Measurements from ENCODE around the gene CCHCR1. TPM values are rescaled to one million over a fixed set of nuclear protein-coding genes. Genes with fewer than 3 reads are reported as not detected.

Gene CCHCR1
- total RNA-seq, 2 experiments from 2014 or later: 17.5 to 18.2 TPM

DNA sequence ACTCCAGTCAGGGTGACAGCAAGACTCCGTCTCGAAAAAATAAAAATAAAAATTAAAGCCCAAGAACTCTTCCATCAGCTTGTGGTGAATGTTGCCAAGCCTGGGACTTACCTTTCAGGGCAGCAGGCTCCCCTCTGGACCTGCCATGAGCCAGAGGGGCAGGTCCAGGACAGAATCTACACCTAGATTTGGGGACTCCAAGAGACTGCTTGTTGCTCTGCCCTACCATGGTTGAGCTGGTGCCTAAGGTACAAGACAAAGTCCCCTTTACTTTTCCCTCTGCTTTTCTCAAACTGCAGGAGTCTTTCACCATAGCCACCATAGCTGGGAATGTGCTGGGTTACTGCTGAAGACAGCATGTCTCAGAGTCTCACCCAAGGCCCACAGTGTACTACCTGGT lies 54.5 kb downstream of the CCHCR1 start:
- Mint-ChIP-seq H3K4me3 (no peak overlapping the region), H3K36me3 (ENCODE audit: low read depth) (no peaks in the 10 kb centered on the region), H3K27me3 (no peaks in the 10 kb centered on the region), H3K9me3 (no peaks in the 10 kb centered on the region), H3K27ac (no peak overlapping the region), H3K4me1 (ENCODE audit: low read depth) (peaks cover 10% of the 10 kb centered on the region)
- ATAC-seq (ENCODE audit: poor library complexity) (no peak), DNase-seq (no peak)
- TF ChIP-seq, protein P1, sequence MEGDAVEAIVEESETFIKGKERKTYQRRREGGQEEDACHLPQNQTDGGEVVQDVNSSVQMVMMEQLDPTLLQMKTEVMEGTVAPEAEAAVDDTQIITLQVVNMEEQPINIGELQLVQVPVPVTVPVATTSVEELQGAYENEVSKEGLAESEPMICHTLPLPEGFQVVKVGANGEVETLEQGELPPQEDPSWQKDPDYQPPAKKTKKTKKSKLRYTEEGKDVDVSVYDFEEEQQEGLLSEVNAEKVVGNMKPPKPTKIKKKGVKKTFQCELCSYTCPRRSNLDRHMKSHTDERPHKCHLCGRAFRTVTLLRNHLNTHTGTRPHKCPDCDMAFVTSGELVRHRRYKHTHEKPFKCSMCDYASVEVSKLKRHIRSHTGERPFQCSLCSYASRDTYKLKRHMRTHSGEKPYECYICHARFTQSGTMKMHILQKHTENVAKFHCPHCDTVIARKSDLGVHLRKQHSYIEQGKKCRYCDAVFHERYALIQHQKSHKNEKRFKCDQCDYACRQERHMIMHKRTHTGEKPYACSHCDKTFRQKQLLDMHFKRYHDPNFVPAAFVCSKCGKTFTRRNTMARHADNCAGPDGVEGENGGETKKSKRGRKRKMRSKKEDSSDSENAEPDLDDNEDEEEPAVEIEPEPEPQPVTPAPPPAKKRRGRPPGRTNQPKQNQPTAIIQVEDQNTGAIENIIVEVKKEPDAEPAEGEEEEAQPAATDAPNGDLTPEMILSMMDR (IDR thresholded peaks at IDR 0.05): no peak
- Histone ChIP-seq H3K27ac (ENCODE audit: low read depth in 1 of 2, low read length in 2 of 2) (no peak overlapping the region), H3K27me3 (ENCODE audit: control insufficient read depth in 1 of 2, insufficient read depth in 2 of 2, low read length in 2 of 2) (no peaks in the 10 kb centered on the region), H3K36me3 (ENCODE audit: insufficient read depth, low read length) (no peaks in the 10 kb centered on the region), H3K9me3 (ENCODE audit: control insufficient read depth in 1 of 2, insufficient read depth in 1 of 2, low read length in 2 of 2) (no peaks in the 10 kb centered on the region), H3K4me3 (ENCODE audit: low read length) (no peak overlapping the region), H3K4me1 (ENCODE audit: insufficient read depth, low read length) (peaks cover 5% of the 10 kb centered on the region)
- intact Hi-C loops (cut with DNase I, micrococcal nuclease): no loop called here
- POLR2A ChIA-PET: no interaction called here
- CTCF ChIA-PET: interaction anchor here (1.7 kb wide), 1 partner anchor 16 kb away, joined by 8 read pairs; no protein-coding TSS in a partner anchor

DNA sequence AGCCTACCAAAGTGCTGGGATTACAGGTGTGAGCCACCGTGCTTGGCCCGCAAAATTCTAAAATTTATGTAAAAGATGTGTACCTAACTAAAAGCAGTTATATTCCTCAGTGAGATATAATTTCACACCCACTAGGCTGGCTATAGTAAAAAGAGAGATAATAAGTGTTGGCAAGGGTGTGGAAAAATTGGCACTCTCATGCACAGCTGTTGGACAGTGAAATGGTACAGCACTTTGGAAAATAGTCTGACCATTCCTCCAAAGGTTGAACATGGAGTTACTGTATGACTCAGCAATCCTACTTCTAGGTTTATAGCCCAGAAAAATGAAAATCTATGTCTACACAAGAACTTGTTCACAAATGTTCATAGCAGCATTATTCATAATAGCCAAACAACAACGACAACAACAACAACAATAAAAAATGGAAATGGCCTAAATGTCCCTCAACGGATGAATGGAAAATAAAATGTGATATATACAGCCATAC lies 59.1 kb downstream of the CCHCR1 start:
- no peak for ATAC-seq (ENCODE audit: poor library complexity)
- ChIA-PET CTCF (interaction anchor here (1.4 kb wide), 2 partner anchors 11 to 19 kb away, joined by 3 to 4 read pairs; no protein-coding TSS in a partner anchor), POLR2A (no interaction called here)
- Mint-ChIP-seq H3K27me3 (no peaks in the 10 kb centered on the region), H3K9me3 (no peaks in the 10 kb centered on the region), H3K27ac (no peak overlapping the region), H3K4me1 (ENCODE audit: low read depth) (peaks cover 52% of the 10 kb centered on the region), H3K36me3 (ENCODE audit: low read depth) (no peaks in the 10 kb centered on the region), H3K4me3 (no peak overlapping the region)
- no peak for DNase-seq
- Histone ChIP-seq H3K36me3 (ENCODE audit: insufficient read depth, low read length) (no peaks in the 10 kb centered on the region), H3K9me3 (ENCODE audit: control insufficient read depth in 1 of 2, insufficient read depth in 1 of 2, low read length in 2 of 2) (no peaks in the 10 kb centered on the region), H3K4me3 (ENCODE audit: low read length) (no peak overlapping the region), H3K4me1 (ENCODE audit: insufficient read depth, low read length) (peaks cover 45% of the 10 kb centered on the region), H3K27me3 (ENCODE audit: control insufficient read depth in 1 of 2, insufficient read depth in 2 of 2, low read length in 2 of 2) (no peaks in the 10 kb centered on the region), H3K27ac (ENCODE audit: low read depth in 1 of 2, low read length in 2 of 2) (no peak overlapping the region)
- TF ChIP-seq, protein P1 (IDR thresholded peaks at IDR 0.05): no peak
- intact Hi-C loops (cut with DNase I, micrococcal nuclease): no loop called here

- DNase-seq: no peak
- H3K9me3 Mint-ChIP-seq: no peaks in the 10 kb centered on the region
- H3K27me3 Mint-ChIP-seq: no peaks in the 10 kb centered on the region
- Histone ChIP-seq H3K4me1 (ENCODE audit: insufficient read depth, low read length) (peaks cover 48% of the 10 kb centered on the region), H3K36me3 (ENCODE audit: insufficient read depth, low read length) (no peaks in the 10 kb centered on the region), H3K27me3 (ENCODE audit: control insufficient read depth in 1 of 2, insufficient read depth in 2 of 2, low read length in 2 of 2) (no peaks in the 10 kb centered on the region), H3K9me3 (ENCODE audit: control insufficient read depth in 1 of 2, insufficient read depth in 1 of 2, low read length in 2 of 2) (no peaks in the 10 kb centered on the region), H3K27ac (ENCODE audit: low read depth in 1 of 2, low read length in 2 of 2) (no peak overlapping the region), H3K4me3 (ENCODE audit: low read length) (no peak overlapping the region)
- H3K36me3 Mint-ChIP-seq (ENCODE audit: low read depth): no peaks in the 10 kb centered on the region
- peaks cover 53% of the 10 kb centered on the region for H3K4me1 Mint-ChIP-seq (ENCODE audit: low read depth)
- ATAC-seq (ENCODE audit: poor library complexity): no peak
- H3K4me3 Mint-ChIP-seq: no peak overlapping the region
- POLR2A ChIA-PET: no interaction called here
- CTCF ChIA-PET: no interaction called here
- TF ChIP-seq, protein P1 (IDR thresholded peaks at IDR 0.05): no peak
- H3K27ac Mint-ChIP-seq: no peak overlapping the region
- intact Hi-C loops (cut with DNase I, micrococcal nuclease): no loop called here
Measured at GRCh38 chr6:31096656-31097055, 60.9 kb downstream of the CCHCR1 start.
